ENCODE measurements around the gene PHF14. TPM values are rescaled to one million over a fixed set of nuclear protein-coding genes. Genes with fewer than 3 reads are reported as not detected.
A peak's percentile ranks its signal among the peaks of the same experiment; 100 is the strongest.

Gene PHF14
- total RNA-seq, 4 donors from 2014 or later = 15.4 to 38.9 (median 35.6) TPM

DNA sequence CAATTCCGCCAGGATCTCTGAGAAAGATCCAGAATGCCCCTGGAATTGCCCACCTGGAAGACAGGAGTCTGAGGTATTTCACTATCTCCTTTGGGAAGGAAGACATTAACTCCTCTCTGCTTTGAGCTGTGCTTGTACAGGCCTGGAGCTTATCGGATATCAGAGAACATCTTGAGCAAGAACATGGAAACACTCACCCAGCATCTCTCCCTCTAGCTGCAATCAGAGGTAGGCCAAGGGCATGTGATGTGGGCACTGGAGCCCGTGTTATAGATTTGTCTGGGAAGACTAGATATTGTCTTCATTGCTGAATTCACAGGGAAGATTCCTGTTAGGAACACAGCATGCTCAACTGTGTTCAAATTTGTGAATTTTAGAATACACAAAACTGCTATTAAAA, 233.9 kb downstream of the PHF14 start:
- 80 to 100% methylated on average over 2 to 3 of the region's 3 CpGs for WGBS, 2 donors
- TF ChIP-seq, protein P1, sequence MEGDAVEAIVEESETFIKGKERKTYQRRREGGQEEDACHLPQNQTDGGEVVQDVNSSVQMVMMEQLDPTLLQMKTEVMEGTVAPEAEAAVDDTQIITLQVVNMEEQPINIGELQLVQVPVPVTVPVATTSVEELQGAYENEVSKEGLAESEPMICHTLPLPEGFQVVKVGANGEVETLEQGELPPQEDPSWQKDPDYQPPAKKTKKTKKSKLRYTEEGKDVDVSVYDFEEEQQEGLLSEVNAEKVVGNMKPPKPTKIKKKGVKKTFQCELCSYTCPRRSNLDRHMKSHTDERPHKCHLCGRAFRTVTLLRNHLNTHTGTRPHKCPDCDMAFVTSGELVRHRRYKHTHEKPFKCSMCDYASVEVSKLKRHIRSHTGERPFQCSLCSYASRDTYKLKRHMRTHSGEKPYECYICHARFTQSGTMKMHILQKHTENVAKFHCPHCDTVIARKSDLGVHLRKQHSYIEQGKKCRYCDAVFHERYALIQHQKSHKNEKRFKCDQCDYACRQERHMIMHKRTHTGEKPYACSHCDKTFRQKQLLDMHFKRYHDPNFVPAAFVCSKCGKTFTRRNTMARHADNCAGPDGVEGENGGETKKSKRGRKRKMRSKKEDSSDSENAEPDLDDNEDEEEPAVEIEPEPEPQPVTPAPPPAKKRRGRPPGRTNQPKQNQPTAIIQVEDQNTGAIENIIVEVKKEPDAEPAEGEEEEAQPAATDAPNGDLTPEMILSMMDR (IDR thresholded peaks at IDR 0.05) = no peak
- TF ChIP-seq POLR2A (IDR thresholded peaks at IDR 0.05) = no peak
- H3K9me3 ChIP-seq = no peaks in the 10 kb centered on the region
- no peak overlapping the region for H3K4me3 ChIP-seq
- no peaks in the 10 kb centered on the region for H3K36me3 ChIP-seq
- intact Hi-C loops (cut with DNase I) = no loop called here
- H3K27ac ChIP-seq = no peak overlapping the region
- no peaks in the 10 kb centered on the region for H3K27me3 ChIP-seq
- peaks cover 0 to 8% (median 5%) of the 10 kb centered on the region in 3 donors for H3K4me1 ChIP-seq
- no peak for DNase-seq

DNA sequence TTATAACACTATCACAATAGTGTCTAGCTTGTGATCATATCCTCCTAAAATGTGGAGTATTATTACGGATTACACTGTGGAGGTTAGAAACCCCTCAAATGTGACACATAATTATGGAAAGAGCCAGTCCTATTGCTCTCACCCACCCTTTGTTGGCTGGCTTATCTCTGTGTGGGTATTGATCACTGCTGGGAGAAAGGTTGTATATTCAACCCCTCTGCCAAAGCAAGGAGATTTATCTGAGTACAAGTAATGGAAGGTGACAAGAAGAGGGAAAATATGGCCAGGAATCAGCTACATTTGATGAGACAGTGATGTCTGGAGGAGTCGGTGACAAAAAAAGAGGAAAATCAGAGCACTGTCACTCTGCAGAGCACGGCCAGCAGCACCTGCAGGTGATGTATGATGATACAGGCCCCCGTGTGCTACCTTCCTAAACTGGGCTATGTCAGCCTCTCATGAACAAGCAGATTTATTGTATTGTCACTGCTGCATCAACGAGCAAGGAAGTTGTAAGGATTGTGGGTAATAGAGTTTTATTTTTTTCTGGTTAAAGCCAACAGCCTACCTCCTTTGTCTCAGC, 235.3 kb downstream of the PHF14 start:
- intact Hi-C loops (cut with DNase I) = no loop called here
- Histone ChIP-seq H3K27ac (no peak overlapping the region), H3K4me3 (no peak overlapping the region), H3K36me3 (no peaks in the 10 kb centered on the region), H3K4me1 (peaks cover 0 to 20% (median 6%) of the 10 kb centered on the region in 3 donors), H3K27me3 (no peaks in the 10 kb centered on the region), H3K9me3 (no peaks in the 10 kb centered on the region)
- 70 to 76% methylated on average over 5 of the region's 5 CpGs for WGBS, 2 donors
- TF ChIP-seq, protein P1 (IDR thresholded peaks at IDR 0.05) = no peak
- no peak for TF ChIP-seq POLR2A (IDR thresholded peaks at IDR 0.05)
- DNase-seq = no peak

DNA sequence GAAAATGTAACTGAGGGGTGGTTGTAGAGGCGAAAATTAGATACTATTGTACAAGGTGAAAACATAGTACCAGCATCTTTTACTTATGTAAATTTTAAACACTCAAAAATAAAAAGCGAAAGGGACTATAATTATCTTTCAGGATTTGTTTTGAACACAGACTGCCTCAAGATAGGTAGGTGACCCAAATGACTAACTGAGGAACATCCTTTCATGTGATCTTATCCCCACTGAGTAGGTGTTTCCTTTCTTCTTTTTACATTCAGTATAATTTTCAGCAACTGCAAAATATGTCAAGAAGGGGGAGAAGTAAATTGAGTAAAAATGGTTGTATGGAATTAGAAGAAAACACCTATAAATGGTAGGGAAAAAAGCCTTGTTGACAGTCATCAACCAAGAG, 236.7 kb downstream of the PHF14 start:
- WGBS, 2 donors = 77 to 87% methylated on average over 2 of the region's 2 CpGs
- no peak for DNase-seq
- H3K36me3 ChIP-seq = no peaks in the 10 kb centered on the region
- no peak overlapping the region for H3K27ac ChIP-seq
- no peak overlapping the region for H3K4me3 ChIP-seq
- TF ChIP-seq, protein P1 (IDR thresholded peaks at IDR 0.05) = no peak
- TF ChIP-seq POLR2A (IDR thresholded peaks at IDR 0.05) = no peak
- intact Hi-C loops (cut with DNase I) = no loop called here
- peaks cover 0 to 20% (median 6%) of the 10 kb centered on the region in 3 donors for H3K4me1 ChIP-seq
- H3K27me3 ChIP-seq = no peaks in the 10 kb centered on the region
- no peaks in the 10 kb centered on the region for H3K9me3 ChIP-seq

DNA sequence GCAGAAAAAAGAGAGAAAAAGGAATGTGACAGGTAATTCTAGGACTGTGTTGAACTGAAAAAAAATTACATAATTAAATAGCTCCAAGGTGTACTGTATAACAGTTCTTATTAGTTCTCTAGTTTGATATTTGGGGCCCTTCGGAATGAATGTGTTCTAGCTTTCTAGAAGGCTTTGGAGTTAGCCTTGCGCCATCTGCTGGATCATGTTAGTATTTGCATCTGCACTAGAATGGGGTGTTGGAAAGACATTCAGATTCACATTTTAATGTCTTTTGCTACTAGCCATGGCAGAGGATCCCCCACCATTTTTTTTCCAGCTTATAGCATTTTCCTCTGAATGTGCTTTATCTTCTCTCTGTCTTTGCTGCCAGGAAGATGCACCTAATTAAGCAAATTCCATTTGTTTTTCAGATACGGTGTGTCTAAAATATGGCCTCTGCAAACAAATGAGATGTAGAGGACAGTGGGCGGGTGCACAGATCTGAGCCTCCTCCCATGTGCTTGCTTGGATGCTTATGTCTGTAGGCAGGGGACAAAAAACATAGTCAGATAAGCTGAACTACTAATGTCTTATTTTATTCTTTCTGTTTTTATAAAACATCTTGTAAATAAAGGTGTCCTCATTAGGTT, 238.5 kb downstream of the PHF14 start:
- H3K4me3 ChIP-seq = no peak overlapping the region
- 32 to 39% methylated on average over 4 of the region's 4 CpGs for WGBS, 2 donors
- intact Hi-C loops (cut with DNase I) = no loop called here
- no peaks in the 10 kb centered on the region for H3K36me3 ChIP-seq
- H3K9me3 ChIP-seq = no peaks in the 10 kb centered on the region
- H3K27ac ChIP-seq = peak overlapping the region in 2 of 4 donors; percentile 25 to 34
- H3K4me1 ChIP-seq = peaks cover 0 to 20% (median 6%) of the 10 kb centered on the region in 3 donors
- H3K27me3 ChIP-seq = no peaks in the 10 kb centered on the region
- TF ChIP-seq, protein P1 (IDR thresholded peaks at IDR 0.05) = peak; percentile 59 to 79 (median 68)
- TF ChIP-seq POLR2A (IDR thresholded peaks at IDR 0.05) = no peak
- no peak for DNase-seq

DNA sequence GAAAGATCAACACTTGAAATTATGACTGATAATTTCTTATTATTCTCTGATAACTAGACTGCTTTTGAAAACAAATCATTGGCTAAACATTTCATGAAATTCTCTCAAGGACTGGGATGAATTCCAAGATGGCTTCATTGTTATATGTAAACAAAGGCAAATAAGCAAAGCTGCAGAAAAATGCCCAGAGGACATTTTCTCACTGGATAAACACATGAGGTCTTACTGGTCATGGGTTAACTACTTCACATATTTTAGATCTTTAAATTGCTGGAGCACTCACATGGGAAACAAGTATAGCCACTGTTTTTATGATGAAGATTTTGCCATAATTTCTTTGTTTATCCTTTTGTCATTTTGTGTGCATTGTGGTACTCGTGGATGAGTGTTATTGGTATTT, 239.1 kb downstream of the PHF14 start:
- no peaks in the 10 kb centered on the region for H3K9me3 ChIP-seq
- no peak for DNase-seq
- H3K27me3 ChIP-seq = no peaks in the 10 kb centered on the region
- H3K4me3 ChIP-seq = no peak overlapping the region
- H3K4me1 ChIP-seq = peaks cover 0 to 20% (median 6%) of the 10 kb centered on the region in 3 donors
- 19 to 33% methylated on average over 1 of the region's 1 CpG for WGBS, 2 donors
- no peaks in the 10 kb centered on the region for H3K36me3 ChIP-seq
- peak overlapping the region in 2 of 4 donors; percentile 25 to 39 for H3K27ac ChIP-seq
- intact Hi-C loops (cut with DNase I) = no loop called here
- TF ChIP-seq POLR2A (IDR thresholded peaks at IDR 0.05) = no peak
- TF ChIP-seq, protein P1 (IDR thresholded peaks at IDR 0.05) = no peak

Data from esophagus squamous epithelium (tissue), 5 donors.